Spleen (tissue), 11 donors: ENCODE data around the gene LTB. TPM values are rescaled to one million over a fixed set of nuclear protein-coding genes. Genes with fewer than 3 reads are reported as not detected.
A peak's percentile ranks its signal among the peaks of the same experiment; 100 is the strongest.

Source experiments
- DNase-seq: peaks from one replicate; pipeline ENCODE4 v3.0.0-alpha.2; 2020
- H3K27ac ChIP-seq, 8 donors: fragments of 200-600 bp; sonication (generic) in 7 of 8; 1 replicate in 4 of 8; 2 replicates in 4 of 8; pipeline versions ENCODE4 v1.5.0 to v1.8.0; 2016 to 2021; ENCODE audit warnings: inconsistent platforms in 4 of 8, mild to moderate bottlenecking in 4 of 8, moderate library complexity in 1 of 8
- H3K27me3 ChIP-seq, 7 donors: fragments of 200-600 bp; sonication (generic) in 6 of 7; replicated peaks in 1 of 7; 1 replicate in 4 of 7; 2 replicates in 3 of 7; pipeline versions ENCODE4 v1.5.0 to v1.8.0; 2016 to 2021; ENCODE audit warnings: inconsistent platforms in 3 of 7, mild to moderate bottlenecking in 1 of 7
- H3K36me3 ChIP-seq, 6 donors: fragments of 200-600 bp; sonication (generic) in 5 of 6; 1 replicate in 4 of 6; 2 replicates in 2 of 6; pipeline versions ENCODE4 v1.5.0 to v1.8.0; 2016 to 2021; ENCODE audit warnings: inconsistent platforms in 2 of 6
- H3K4me1 ChIP-seq, 6 donors: fragments of 200-600 bp; sonication (generic) in 5 of 6; 1 replicate in 3 of 6; 2 replicates in 3 of 6; pipeline versions ENCODE4 v1.5.0 to v1.8.0; 2016 to 2021; ENCODE audit warnings: inconsistent platforms in 3 of 6
- H3K4me3 ChIP-seq, 8 donors: fragments of 200-600 bp; sonication (generic) in 7 of 8; 1 replicate in 4 of 8; 2 replicates in 4 of 8; pipeline versions ENCODE4 v1.5.0 to v1.8.0; 2016 to 2021; ENCODE audit warnings: inconsistent platforms in 4 of 8, mild to moderate bottlenecking in 4 of 8, moderate library complexity in 2 of 8
- H3K9me3 ChIP-seq, 8 donors: fragments of 200-600 bp; sonication (generic) in 7 of 8; 1 replicate in 4 of 8; 2 replicates in 4 of 8; pipeline versions ENCODE4 v1.5.0 to v1.8.0; 2016 to 2021; ENCODE audit warnings: inconsistent platforms in 4 of 8
- POLR2A ChIP-seq, 3 donors: fragments of 450-650 bp; IDR thresholded peaks; one replicate each; pipeline ENCODE4 v1.5.1; 2017; ENCODE audit warnings: antibody characterized with exemption in 3 of 3, mild to moderate bottlenecking in 1 of 3
- POLR2AphosphoS5 ChIP-seq, 3 donors: sonication (generic); formaldehyde crosslinking; IDR thresholded peaks; one replicate each; pipeline ENCODE4 v1.5.1; 2017; ENCODE audit warnings: antibody characterized with exemption in 3 of 3
- WGBS, 5 donors: extraction: QIAGEN DNeasy Blood & Tissue Kit in 3 of 5; methylation state at CpG; one replicate each; pipeline versions ENCODE4 v1.1.5 to v1.1.7; 2013 to 2018; 5-methylcytosine and 5-hydroxymethylcytosine counted together
- intact Hi-C: fragments of 100-400 bp; cut with DNase I; formaldehyde crosslinking; loops from one replicate; pipeline ENCODE4 v1.15.0; 2023; ENCODE audit warnings: low total_unique reads
- polyA plus RNA-seq, 3 donors: library from polyadenylated mRNA; stranded (reverse); fragments of 200-250 nt; gene quantifications; one replicate each; pipeline ENCODE4 v1.2.1, GENCODE V29; 2013
- total RNA-seq, 7 donors: library from RNA; depleted of rRNA in 3 of 7; stranded (reverse); fragments of >200 nt in 3 of 7; fragmentation: NEBNext Ultra II Directional in 4 of 7; extraction: Animal tissue kit (Norgen Biotek cat#: 25700) in 4 of 7; gene quantifications; one replicate each; pipeline versions ENCODE4 v1.1.0 to v1.2.1, GENCODE V29; 2016 to 2021
- TF ChIP-seq, protein P1 (sequence below), 11 experiments: fragments of 200-600 bp in 7 of 11; fragments of 450-650 bp in 4 of 11; sonication (generic) in 4 of 11; IDR thresholded peaks in 8 of 11; conservative IDR thresholded peaks in 3 of 11; 1 replicate in 7 of 11; 2 replicates in 4 of 11; pipeline versions ENCODE4 v1.4.0 to v1.8.0; 2016 to 2021; ENCODE audit warnings: antibody characterized with exemption in 11 of 11, inconsistent platforms in 4 of 11, mild to moderate bottlenecking in 1 of 11
- donor health status: healthy with polysubstance abuse.
- donor health status: DM: no; HTN: no; CAD: no; lungs with moderate emphysema.
- donor health status: DM: no; HTN: no; CAD: no.
- donor health status: Bipolar disorder and iron deficiency.
- donor health status: healthy.
- donor health status: DM: no; HTN: no; CAD: no.
- donor health status: DM: yes; HTN: yes; CAD: no.

LTB gene
- total and polyA plus RNA-seq, 10 donors: 83.0 to 1,256 (median 226) TPM

DNA sequence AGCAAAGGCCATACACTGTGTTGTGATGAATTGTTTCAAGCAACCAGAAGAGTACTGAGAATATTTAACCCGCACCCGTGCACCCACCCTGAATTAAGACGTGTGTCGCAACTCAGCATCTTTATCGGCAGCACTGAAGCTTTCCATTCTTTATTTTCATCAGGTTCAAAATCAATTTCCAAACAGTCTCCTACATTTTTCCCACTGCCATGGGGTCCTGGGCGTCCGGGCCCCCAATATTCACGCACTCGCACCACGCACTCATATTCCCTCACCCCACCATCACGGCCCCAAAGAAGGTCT lies 1.8 kb downstream of the LTB start:
- H3K4me3 ChIP-seq: peak overlapping the region; percentile 61 to 97 (median 82)
- no peaks in the 10 kb centered on the region for H3K27me3 ChIP-seq
- H3K9me3 ChIP-seq: no peaks in the 10 kb centered on the region
- TF ChIP-seq POLR2A (IDR thresholded peaks at IDR 0.05) (no peak), POLR2AphosphoS5 (IDR thresholded peaks at IDR 0.05) (no peak)
- TF ChIP-seq, protein P1, sequence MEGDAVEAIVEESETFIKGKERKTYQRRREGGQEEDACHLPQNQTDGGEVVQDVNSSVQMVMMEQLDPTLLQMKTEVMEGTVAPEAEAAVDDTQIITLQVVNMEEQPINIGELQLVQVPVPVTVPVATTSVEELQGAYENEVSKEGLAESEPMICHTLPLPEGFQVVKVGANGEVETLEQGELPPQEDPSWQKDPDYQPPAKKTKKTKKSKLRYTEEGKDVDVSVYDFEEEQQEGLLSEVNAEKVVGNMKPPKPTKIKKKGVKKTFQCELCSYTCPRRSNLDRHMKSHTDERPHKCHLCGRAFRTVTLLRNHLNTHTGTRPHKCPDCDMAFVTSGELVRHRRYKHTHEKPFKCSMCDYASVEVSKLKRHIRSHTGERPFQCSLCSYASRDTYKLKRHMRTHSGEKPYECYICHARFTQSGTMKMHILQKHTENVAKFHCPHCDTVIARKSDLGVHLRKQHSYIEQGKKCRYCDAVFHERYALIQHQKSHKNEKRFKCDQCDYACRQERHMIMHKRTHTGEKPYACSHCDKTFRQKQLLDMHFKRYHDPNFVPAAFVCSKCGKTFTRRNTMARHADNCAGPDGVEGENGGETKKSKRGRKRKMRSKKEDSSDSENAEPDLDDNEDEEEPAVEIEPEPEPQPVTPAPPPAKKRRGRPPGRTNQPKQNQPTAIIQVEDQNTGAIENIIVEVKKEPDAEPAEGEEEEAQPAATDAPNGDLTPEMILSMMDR (IDR thresholded peaks at IDR 0.05 in 8 of 11, conservative IDR thresholded peaks at IDR 0.05 in 3 of 11): no peak
- H3K27ac ChIP-seq: peak overlapping the region; percentile 66 to 98 (median 96)
- DNase-seq: no peak
- peaks cover 0 to 22% (median 1%) of the 10 kb centered on the region in 6 donors for H3K36me3 ChIP-seq
- intact Hi-C loops: no loop called here
- WGBS, 5 donors: 24 to 34% (median 25%) methylated on average over 11 of the region's 11 CpGs
- H3K4me1 ChIP-seq: peaks cover 51 to 94% (median 87%) of the 10 kb centered on the region in 6 donors

DNA sequence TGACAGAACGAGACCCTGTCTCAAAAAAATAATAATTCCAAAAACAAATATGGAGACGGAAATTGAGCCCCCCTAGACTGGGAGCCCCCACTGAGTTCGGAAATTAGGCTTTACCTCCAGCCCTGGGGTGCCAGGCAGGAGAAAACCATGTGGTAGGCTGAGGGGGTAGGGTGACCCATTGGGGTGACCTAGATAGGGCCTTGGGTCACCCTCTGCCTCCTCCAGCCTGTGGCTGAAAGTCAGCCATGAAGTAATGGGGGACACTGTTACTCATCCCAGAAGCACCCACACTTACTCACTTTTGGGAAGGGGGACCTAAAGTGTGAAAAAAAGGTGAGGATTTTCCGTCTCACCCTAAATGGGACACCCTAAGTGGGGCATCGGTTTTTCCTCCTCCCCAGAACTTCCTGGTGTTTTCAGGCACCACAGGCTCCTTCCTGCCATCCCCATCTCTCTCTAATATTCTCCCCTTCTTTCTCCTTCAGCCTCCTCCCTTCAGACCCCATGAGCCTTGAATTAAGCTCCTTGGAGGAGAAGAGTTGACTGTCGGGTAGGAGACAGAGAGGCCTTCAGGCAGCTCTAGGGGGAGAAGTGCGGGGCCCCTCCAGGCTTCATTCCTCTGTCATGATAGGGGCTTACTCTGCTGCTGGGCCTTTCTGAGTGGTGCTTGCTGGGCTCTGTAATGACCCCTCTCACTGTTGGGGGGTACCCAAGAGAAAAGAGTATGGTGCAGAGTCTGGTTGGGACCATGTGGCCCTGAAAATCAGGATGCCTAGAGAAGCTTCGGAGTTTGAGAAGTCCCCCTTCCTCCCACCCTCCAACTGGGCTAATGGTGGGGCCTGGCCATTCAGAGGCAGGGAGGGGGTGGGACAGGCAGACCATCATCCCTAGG lies 2.4 kb downstream of the LTB start:
- H3K4me1 ChIP-seq: peaks cover 49 to 94% (median 87%) of the 10 kb centered on the region in 6 donors
- DNase-seq: no peak
- H3K9me3 ChIP-seq: no peaks in the 10 kb centered on the region
- 66 to 81% (median 73%) methylated on average over 8 of the region's 8 CpGs for WGBS, 5 donors
- peaks cover 0 to 22% (median 1%) of the 10 kb centered on the region in 6 donors for H3K36me3 ChIP-seq
- H3K27ac ChIP-seq: peak overlapping the region; percentile 27 to 98 (median 96)
- peak overlapping the region; percentile 61 to 97 (median 82) for H3K4me3 ChIP-seq
- intact Hi-C loops: no loop called here
- no peaks in the 10 kb centered on the region for H3K27me3 ChIP-seq
- TF ChIP-seq POLR2A (IDR thresholded peaks at IDR 0.05): no peak
- TF ChIP-seq POLR2AphosphoS5 (IDR thresholded peaks at IDR 0.05): no peak
- TF ChIP-seq, protein P1 (IDR thresholded peaks at IDR 0.05 in 8 of 11, conservative IDR thresholded peaks at IDR 0.05 in 3 of 11): no peak

DNA sequence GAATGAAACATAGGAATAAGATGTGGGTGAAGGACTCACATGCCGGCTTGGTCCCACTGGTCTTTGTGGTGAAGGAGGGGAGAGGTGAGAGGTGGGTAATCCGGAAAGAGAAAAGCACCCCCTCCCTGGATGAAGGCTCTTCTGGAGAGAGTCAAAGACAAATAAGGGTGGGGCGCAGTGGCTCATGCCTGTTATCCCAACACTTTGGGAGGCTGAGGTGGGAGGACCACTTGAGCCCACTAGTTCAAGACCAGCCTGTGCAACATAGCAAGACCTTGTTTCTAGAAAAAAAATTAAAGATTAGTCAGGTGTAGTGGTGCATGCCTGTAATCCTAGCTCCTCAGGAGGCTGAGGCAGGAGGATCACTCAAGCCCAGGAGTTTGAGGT lies 3.1 kb downstream of the LTB start:
- intact Hi-C loops: no loop called here
- Histone ChIP-seq H3K27me3 (no peaks in the 10 kb centered on the region), H3K4me1 (peaks cover 48 to 94% (median 87%) of the 10 kb centered on the region in 6 donors), H3K4me3 (peak overlapping the region in 1 of 8 donors; percentile 97), H3K9me3 (no peaks in the 10 kb centered on the region), H3K36me3 (peaks cover 0 to 22% (median 1%) of the 10 kb centered on the region in 6 donors), H3K27ac (peak overlapping the region in 7 of 8 donors; percentile 91 to 98 (median 96))
- TF ChIP-seq POLR2A (IDR thresholded peaks at IDR 0.05) (no peak), POLR2AphosphoS5 (IDR thresholded peaks at IDR 0.05) (no peak)
- TF ChIP-seq, protein P1 (IDR thresholded peaks at IDR 0.05 in 8 of 11, conservative IDR thresholded peaks at IDR 0.05 in 3 of 11): no peak
- WGBS, 5 donors: 74 to 97% (median 86%) methylated on average over 3 of the region's 3 CpGs
- DNase-seq: no peak
